Smooth muscle cell (in vitro differentiated cells): ENCODE results near the gene TMEM212. TPM values are rescaled to one million over a fixed set of nuclear protein-coding genes. Genes with fewer than 3 reads are reported as not detected.

Experiments used
- DNase-seq: peaks from one replicate; lab custom pipeline; 2025; ENCODE audit not compliant: unreplicated experiment; lab: John Stamatoyannopoulos, UW
- H2AFZ ChIP-seq: fragments of 200-600 bp; sonication (generic); 2 replicates; pipeline ENCODE4 v1.6.0; 2016; ENCODE audit warnings: antibody characterized with exemption, low read depth, mild to moderate bottlenecking
- H3F3A ChIP-seq: fragments of 200-600 bp; sonication (generic); 2 replicates; pipeline ENCODE4 v1.6.0; 2017; ENCODE audit warnings: antibody characterized with exemption, low read depth
- H3K27ac ChIP-seq: fragments of 200-600 bp; sonication (generic); 2 replicates; pipeline ENCODE4 v1.5.1; 2016; ENCODE audit warnings: low read depth, mild to moderate bottlenecking
- H3K27me3 ChIP-seq: fragments of 200-600 bp; sonication (generic); 2 replicates; pipeline ENCODE4 v1.6.1; 2016; ENCODE audit warnings: low read depth, mild to moderate bottlenecking
- H3K36me3 ChIP-seq: fragments of 200-600 bp; sonication (generic); 2 replicates; pipeline ENCODE4 v1.5.1; 2016; ENCODE audit warnings: low read depth
- H3K4me1 ChIP-seq: fragments of 200-600 bp; sonication (generic); 2 replicates; pipeline ENCODE4 v1.5.1; 2016; ENCODE audit warnings: low read depth
- H3K4me2 ChIP-seq: fragments of 200-600 bp; sonication (generic); 2 replicates; pipeline ENCODE4 v1.6.0; 2016; ENCODE audit warnings: mild to moderate bottlenecking
- H3K4me3 ChIP-seq: fragments of 200-600 bp; sonication (generic); 2 replicates; pipeline ENCODE4 v1.5.1; 2016; ENCODE audit warnings: mild to moderate bottlenecking
- H3K79me2 ChIP-seq: fragments of 200-600 bp; sonication (generic); 2 replicates; pipeline ENCODE4 v1.6.0; 2016; ENCODE audit warnings: low read depth, mild to moderate bottlenecking
- H3K9ac ChIP-seq: fragments of 200-600 bp; sonication (generic); 2 replicates; pipeline ENCODE4 v1.6.0; 2016; ENCODE audit warnings: low read depth
- H3K9me3 ChIP-seq: fragments of 200-600 bp; sonication (generic); replicated peaks from 2 replicates; pipeline ENCODE4 v1.5.1; 2016; ENCODE audit warnings: low read depth
- H4K20me1 ChIP-seq: fragments of 200-600 bp; sonication (generic); 2 replicates; pipeline ENCODE4 v1.6.0; 2016; ENCODE audit warnings: low read depth
- CTCF ChIP-seq: fragments of 200-600 bp; sonication (generic); IDR thresholded peaks from 2 replicates; pipeline ENCODE4 v1.5.1; 2017; ENCODE audit warnings: borderline replicate concordance, mild to moderate bottlenecking, antibody characterized with exemption; ENCODE audit not compliant: insufficient read depth, poor library complexity, severe bottlenecking
- WGBS: methylation state at CpG from one replicate; pipeline ENCODE4 v1.1.7; 2016; ENCODE audit warnings: low lambda C conversion rate; 5-methylcytosine and 5-hydroxymethylcytosine counted together
- polyA plus RNA-seq: library from polyadenylated mRNA; unstranded; fragments of >200 nt; fragmentation: Nextera tagmentation; extraction: Ambion mirVana; gene quantifications from 2 replicates; pipeline ENCODE4 v1.2.1, GENCODE V29; 2016
- total RNA-seq: library from RNA; depleted of rRNA; stranded (reverse); fragments of >200 nt; gene quantifications from 2 replicates; pipeline ENCODE4 v1.2.3, GENCODE V29; 2014

The TMEM212 gene
- total and polyA plus RNA-seq, 2 experiments from 2014 or later = not detected

- H4K20me1 ChIP-seq = no peaks in the 10 kb centered on the region
- no peaks in the 10 kb centered on the region for H3K27me3 ChIP-seq
- WGBS = 20% methylated on average over 5 of the region's 5 CpGs
- DNase-seq = no peak
- no peaks in the 10 kb centered on the region for H3K9me3 ChIP-seq
- no peaks in the 10 kb centered on the region for H3K4me1 ChIP-seq
- H3K79me2 ChIP-seq = peaks cover 66% of the 10 kb centered on the region
- H3K4me2 ChIP-seq = peak overlapping the region; percentile 71
- peaks cover 8% of the 10 kb centered on the region for H3F3A ChIP-seq
- H3K9ac ChIP-seq = peak overlapping the region; percentile 39
- no peak overlapping the region for H2AFZ ChIP-seq
- no peak for TF ChIP-seq CTCF
- H3K4me3 ChIP-seq = peak overlapping the region; percentile 19
- peak overlapping the region; percentile 87 for H3K27ac ChIP-seq
- no peaks in the 10 kb centered on the region for H3K36me3 ChIP-seq
These were observed 36.7 kb upstream of the TMEM212 start for GRCh38 chr3:171806200-171807128.

- H3K4me3 ChIP-seq = peak overlapping the region; percentile 8
- H3K27me3 ChIP-seq = no peaks in the 10 kb centered on the region
- H3K27ac ChIP-seq = peak overlapping the region; percentile 87
- peak overlapping the region; percentile 39 for H3K9ac ChIP-seq
- H3K4me2 ChIP-seq = peak overlapping the region; percentile 71
- no peak for TF ChIP-seq CTCF
- H3F3A ChIP-seq = peaks cover 8% of the 10 kb centered on the region
- H4K20me1 ChIP-seq = no peaks in the 10 kb centered on the region
- H2AFZ ChIP-seq = no peak overlapping the region
- WGBS = 91% methylated on average over 7 of the region's 7 CpGs
- H3K9me3 ChIP-seq = no peaks in the 10 kb centered on the region
- no peaks in the 10 kb centered on the region for H3K36me3 ChIP-seq
- peaks cover 60% of the 10 kb centered on the region for H3K79me2 ChIP-seq
- no peaks in the 10 kb centered on the region for H3K4me1 ChIP-seq
- DNase-seq = no peak
These were observed 35.9 kb upstream of the TMEM212 start for GRCh38 chr3:171807129-171807675.

GRCh38 chr3:171807806-171808205 is 35.3 kb upstream of the TMEM212 start:
- H3K4me3 ChIP-seq = no peak overlapping the region
- H3K79me2 ChIP-seq = peaks cover 54% of the 10 kb centered on the region
- H4K20me1 ChIP-seq = no peaks in the 10 kb centered on the region
- H3F3A ChIP-seq = peaks cover 8% of the 10 kb centered on the region
- no peak for DNase-seq
- H3K9ac ChIP-seq = no peak overlapping the region
- no peaks in the 10 kb centered on the region for H3K27me3 ChIP-seq
- H3K4me1 ChIP-seq = no peaks in the 10 kb centered on the region
- H3K4me2 ChIP-seq = peak overlapping the region; percentile 71
- no peak overlapping the region for H2AFZ ChIP-seq
- H3K36me3 ChIP-seq = no peaks in the 10 kb centered on the region
- peak overlapping the region; percentile 87 for H3K27ac ChIP-seq
- no peak for TF ChIP-seq CTCF
- H3K9me3 ChIP-seq = no peaks in the 10 kb centered on the region
- WGBS = 97% methylated on average over 6 of the region's 6 CpGs
